GM12872 (cell line): Measurements from ENCODE around the gene RBM5.

Experiments
- CTCF ChIP-seq: IDR thresholded peaks from 3 replicates; pipeline ENCODE4 v1.5.1; 2011; ENCODE audit warnings: low read depth, mild to moderate bottlenecking, low read length, moderate library complexity; ENCODE audit not compliant: insufficient read depth

The RBM5 gene

DNA sequence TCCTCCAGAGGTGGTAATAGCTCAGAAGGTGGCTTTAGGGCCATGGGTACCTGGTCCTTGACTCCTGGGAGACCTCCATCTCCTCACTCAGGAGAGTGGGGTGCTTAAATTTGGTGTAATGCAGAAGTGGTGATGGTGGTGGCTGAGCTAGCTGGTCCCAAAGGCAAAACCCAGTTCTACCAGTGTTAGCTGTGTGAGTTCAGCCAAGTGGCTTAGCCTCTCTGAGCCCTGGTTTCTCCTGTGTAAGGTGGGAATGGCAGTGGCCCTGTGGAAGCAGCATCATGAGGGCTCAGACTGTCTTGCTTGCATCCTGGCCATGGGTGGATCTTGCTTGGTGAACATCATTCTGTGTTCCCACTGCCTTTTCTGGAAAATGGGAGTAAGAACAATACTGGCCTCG is 75.8 kb downstream of the RBM5 start:
- TF ChIP-seq CTCF: no peak

- TF ChIP-seq CTCF: no peak
These were observed 76.5 kb downstream of the RBM5 start for GRCh38 chr3:50164984-50165909.

GRCh38 chr3:50165910-50166538 is 77.3 kb downstream of the RBM5 start:
- no peak for TF ChIP-seq CTCF

DNA sequence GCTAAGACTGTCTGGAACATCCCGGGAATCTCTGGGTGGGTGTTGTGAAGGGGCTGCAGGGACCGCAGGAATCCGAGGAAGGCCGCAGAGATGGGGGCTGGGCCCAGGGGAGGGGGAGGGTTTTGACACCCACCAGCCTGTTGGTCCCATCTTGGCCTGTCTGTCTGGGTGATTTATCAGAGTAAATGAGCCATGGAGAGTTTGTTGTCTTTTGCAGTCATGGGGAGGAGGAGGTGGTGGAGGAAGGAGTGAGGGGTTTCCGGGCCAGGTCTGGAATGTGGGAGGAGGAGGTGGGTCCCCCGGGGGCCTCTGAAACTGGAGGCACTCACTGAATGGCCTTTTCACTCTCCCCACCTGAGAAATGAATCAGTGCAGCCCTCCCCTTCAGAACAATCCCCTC is 77.9 kb downstream of the RBM5 start:
- TF ChIP-seq CTCF: no peak

DNA sequence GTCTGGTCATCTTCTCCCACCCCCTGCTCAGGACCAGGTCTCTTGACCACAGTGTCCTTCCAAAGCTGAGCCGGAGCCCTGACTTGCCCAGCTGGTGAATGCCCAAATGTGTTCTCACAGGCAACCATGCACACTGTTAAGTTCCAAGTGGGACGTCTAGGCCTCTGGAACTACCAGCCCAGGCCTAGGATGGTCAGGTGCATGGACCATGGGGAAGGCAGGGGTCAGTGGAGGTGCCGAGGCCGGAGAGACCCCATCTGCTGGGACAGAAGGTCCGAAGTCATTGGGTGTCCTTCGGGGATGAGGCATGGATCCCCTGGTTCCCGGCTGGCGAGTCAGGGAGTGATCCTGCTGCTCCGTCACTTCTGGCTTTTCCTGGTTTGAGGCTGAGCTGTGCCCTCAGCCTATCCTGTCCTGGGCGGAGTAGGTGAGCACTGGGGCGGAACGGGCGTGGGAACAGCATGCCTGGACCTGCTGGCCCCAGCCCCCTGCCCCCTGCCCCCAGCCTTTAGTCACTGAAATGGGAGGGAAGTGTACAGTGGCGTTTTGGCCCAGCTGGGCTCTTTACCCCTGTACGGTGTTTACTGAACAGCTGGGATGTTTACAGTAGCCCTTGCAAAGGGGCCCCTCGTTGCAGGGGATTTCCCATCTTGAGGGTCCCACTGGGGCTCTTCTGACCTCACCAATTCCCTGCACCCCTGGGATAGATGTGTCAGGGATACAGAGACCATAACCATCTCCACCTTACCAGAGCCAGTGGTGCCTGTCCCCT is 78.5 kb downstream of the RBM5 start:
- no peak for TF ChIP-seq CTCF

DNA sequence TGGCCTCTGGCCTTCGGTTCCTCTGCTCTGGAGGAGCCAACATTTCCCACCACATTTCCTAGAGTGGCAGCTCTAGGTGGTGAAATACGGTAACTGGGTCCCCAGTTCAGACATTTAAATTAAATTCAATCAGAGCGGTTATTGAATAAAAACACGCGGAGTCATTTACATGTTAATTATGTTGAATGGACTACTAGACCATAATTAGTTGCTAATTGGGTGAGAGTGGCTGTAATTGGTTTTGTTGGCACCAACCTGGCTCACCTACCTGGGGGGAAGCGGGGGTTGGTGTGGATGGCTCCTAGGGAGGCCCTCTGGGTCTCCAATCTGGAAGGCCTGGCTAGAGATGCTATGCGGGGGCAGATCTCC is 79.1 kb downstream of the RBM5 start:
- TF ChIP-seq CTCF: no peak

DNA sequence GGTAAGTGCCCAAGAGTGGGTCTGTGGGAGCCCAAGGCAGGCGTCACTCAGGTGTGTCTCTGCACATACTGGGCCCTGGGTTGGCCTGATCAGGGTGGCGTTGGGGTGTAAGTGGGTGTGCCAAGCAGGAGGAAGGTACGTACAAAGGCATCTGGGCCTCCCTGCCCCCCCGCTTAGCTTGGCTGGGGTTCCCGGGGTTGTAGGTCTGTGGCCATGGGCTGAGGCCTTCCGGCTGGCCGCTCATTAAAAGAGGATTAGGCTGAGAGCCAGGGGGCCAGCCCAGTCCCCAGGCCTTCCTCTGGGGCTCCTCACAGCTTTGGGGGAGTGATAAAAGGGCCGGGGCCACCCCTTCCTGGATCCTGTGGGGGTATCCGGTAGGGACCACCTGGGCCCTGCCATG is 79.7 kb downstream of the RBM5 start:
- TF ChIP-seq CTCF: no peak
